GM23338 (cell line): ENCODE measurements around the gene ARHGAP12. TPM values are rescaled to one million over a fixed set of nuclear protein-coding genes. Genes with fewer than 3 reads are reported as not detected.

Experiments
- ATAC-seq: fragments of 200-7000 bp; cut with Tn5 transposase; 3 replicates; pipeline ENCODE4 v1.9.1; 2020
- DNase-seq: peaks from one replicate; pipeline ENCODE4 v3.0.0-alpha.2; 2015; ENCODE audit warnings: low spot score
- H2AFZ ChIP-seq: fragments of 200-600 bp; sonication (generic); 2 replicates; pipeline ENCODE4 v1.8.0; 2016; ENCODE audit warnings: antibody characterized with exemption, mild to moderate bottlenecking, moderate library complexity
- H3F3A ChIP-seq: fragments of 200-600 bp; sonication (generic); replicated peaks from 2 replicates; pipeline ENCODE4 v1.8.0; 2017; ENCODE audit warnings: antibody characterized with exemption, mixed run types, low read depth
- H3K27ac ChIP-seq: fragments of 200-600 bp; sonication (generic); 2 replicates; pipeline ENCODE4 v1.6.1; 2016; ENCODE audit warnings: low read depth
- H3K27me3 ChIP-seq: fragments of 200-600 bp; sonication (generic); 2 replicates; pipeline ENCODE4 v1.8.0; 2016; ENCODE audit warnings: mild to moderate bottlenecking, mixed run types, moderate library complexity; ENCODE audit not compliant: insufficient read depth
- H3K36me3 ChIP-seq: fragments of 200-600 bp; sonication (generic); 2 replicates; pipeline ENCODE4 v1.8.0; 2016; ENCODE audit warnings: mild to moderate bottlenecking; ENCODE audit not compliant: insufficient read depth
- H3K4me1 ChIP-seq: fragments of 200-600 bp; sonication (generic); 2 replicates; pipeline ENCODE4 v1.8.0; 2016; ENCODE audit warnings: mild to moderate bottlenecking, moderate library complexity; ENCODE audit not compliant: insufficient read depth
- H3K4me2 ChIP-seq: fragments of 200-600 bp; sonication (generic); 2 replicates; pipeline ENCODE4 v1.7.1; 2017; ENCODE audit warnings: mixed run types
- H3K4me3 ChIP-seq: fragments of 200-600 bp; sonication (generic); 2 replicates; pipeline ENCODE4 v1.6.1; 2016; ENCODE audit warnings: mixed run types
- H3K79me2 ChIP-seq: fragments of 200-600 bp; sonication (generic); replicated peaks from 2 replicates; pipeline ENCODE4 v1.8.0; 2017; ENCODE audit warnings: mild to moderate bottlenecking; ENCODE audit not compliant: insufficient read depth
- H3K9me2 ChIP-seq: fragments of 200-600 bp; sonication (generic); 2 replicates; pipeline ENCODE4 v1.8.0; 2017; ENCODE audit not compliant: insufficient read depth
- H4K20me1 ChIP-seq: fragments of 200-600 bp; sonication (generic); replicated peaks from 2 replicates; pipeline ENCODE4 v1.8.0; 2017; ENCODE audit warnings: mild to moderate bottlenecking; ENCODE audit not compliant: insufficient read depth
- H3K27ac Mint-ChIP-seq: 2 replicates; pipeline ENCODE4 v1.8.0; 2020; ENCODE audit warnings: inconsistent platforms, mild to moderate bottlenecking, moderate library complexity, mixed read lengths
- H3K27me3 Mint-ChIP-seq: 3 replicates; pipeline ENCODE4 v1.8.0; 2022; ENCODE audit warnings: low read depth, mild to moderate bottlenecking, moderate library complexity, mixed read lengths, inconsistent platforms; ENCODE audit not compliant: insufficient read depth, poor library complexity
- H3K36me3 Mint-ChIP-seq: 3 replicates; pipeline ENCODE4 v1.8.0; 2021; ENCODE audit warnings: low read depth, mild to moderate bottlenecking, inconsistent platforms, moderate library complexity, mixed read lengths
- H3K4me1 Mint-ChIP-seq: 3 replicates; pipeline ENCODE4 v1.8.0; 2020; ENCODE audit warnings: mild to moderate bottlenecking, inconsistent platforms, mixed read lengths
- H3K4me3 Mint-ChIP-seq: 3 replicates; pipeline ENCODE4 v1.8.0; 2021; ENCODE audit warnings: moderate library complexity, mild to moderate bottlenecking, inconsistent platforms, mixed read lengths
- H3K9me3 Mint-ChIP-seq: 3 replicates; pipeline ENCODE4 v1.8.0; 2020; ENCODE audit warnings: moderate library complexity, mild to moderate bottlenecking, inconsistent platforms, mixed read lengths
- CREB1 ChIP-seq: fragments of 250-450 bp; sonication (Bioruptor Pico); IDR thresholded peaks from 2 replicates; pipeline ENCODE4 v1.5.0; 2020; ENCODE audit warnings: low read depth, mild to moderate bottlenecking, moderate library complexity
- EZH2 ChIP-seq: fragments of 200-600 bp; sonication (generic); IDR thresholded peaks from one replicate; pipeline ENCODE4 v1.8.0; 2017; ENCODE audit warnings: antibody characterized with exemption, mild to moderate bottlenecking, low read depth; ENCODE audit not compliant: unreplicated experiment
- EZH2phosphoT487 ChIP-seq: fragments of 200-600 bp; sonication (generic); IDR thresholded peaks from one replicate; pipeline ENCODE4 v1.8.1; 2018; ENCODE audit warnings: antibody characterized with exemption; ENCODE audit not compliant: unreplicated experiment
- JUNB ChIP-seq: IDR thresholded peaks from one replicate; pipeline ENCODE4 v1.6.1; 2016; ENCODE audit warnings: antibody characterized with exemption; ENCODE audit not compliant: unreplicated experiment
- NANOG ChIP-seq: IDR thresholded peaks from 2 replicates; pipeline ENCODE4 v1.6.1; 2016; ENCODE audit warnings: antibody characterized with exemption, borderline replicate concordance
- POLR2AphosphoS5 ChIP-seq: IDR thresholded peaks from 2 replicates; pipeline ENCODE4 v1.6.1; 2016; ENCODE audit warnings: antibody characterized with exemption, low read depth
- STAT1 ChIP-seq: IDR thresholded peaks from one replicate; pipeline ENCODE4 v1.6.1; 2016; ENCODE audit warnings: antibody characterized with exemption; ENCODE audit not compliant: unreplicated experiment
- ZNF114 ChIP-seq: fragments of 250-450 bp; sonication (Bioruptor Pico); IDR thresholded peaks from 2 replicates; pipeline ENCODE4 v1.5.0; 2020; ENCODE audit warnings: mild to moderate bottlenecking, moderate library complexity
- ZNF331 ChIP-seq: fragments of 250-450 bp; sonication (Bioruptor Pico); IDR thresholded peaks from 2 replicates; pipeline ENCODE4 v1.5.0; 2020; ENCODE audit warnings: low read depth, mild to moderate bottlenecking, moderate library complexity
- polyA plus RNA-seq: library from polyadenylated mRNA; unstranded; fragments of >200 nt; fragmentation: Nextera tagmentation; extraction: Ambion mirVana; gene quantifications from 2 replicates; pipeline ENCODE4 v1.2.1, GENCODE V29; 2016
- total RNA-seq: library from RNA; depleted of rRNA; stranded (reverse); fragments of >200 nt; shearing (Covaris generic); gene quantifications from 2 replicates; pipeline ENCODE4 v1.2.3, GENCODE V29; 2014
- TF ChIP-seq, protein P1 (sequence below): IDR thresholded peaks from one replicate; pipeline ENCODE4 v1.6.1; 2018; ENCODE audit warnings: antibody characterized with exemption; ENCODE audit not compliant: unreplicated experiment
- TF ChIP-seq, protein P2 (sequence below): IDR thresholded peaks from 2 replicates; pipeline ENCODE4 v1.6.1; 2016; ENCODE audit warnings: antibody characterized with exemption
- TF ChIP-seq, protein P3 (sequence below), 2 experiments: fragments of 200-600 bp in 1 of 2; sonication (generic) in 1 of 2; conservative IDR thresholded peaks; 2 replicates each; pipeline versions ENCODE4 v1.5.1 to v1.6.1; 2016 to 2017; ENCODE audit warnings: antibody characterized with exemption in 2 of 2, low read depth in 2 of 2, mild to moderate bottlenecking in 2 of 2, moderate library complexity in 1 of 2
- TF ChIP-seq, protein P4 (sequence below): fragments of 250-450 bp; sonication (Bioruptor Pico); IDR thresholded peaks from 2 replicates; pipeline ENCODE4 v1.5.0; 2020; ENCODE audit warnings: mild to moderate bottlenecking, moderate library complexity

ARHGAP12 gene
- total and polyA plus RNA-seq, 2 experiments from 2014 or later = 27.5 to 50.7 TPM

DNA sequence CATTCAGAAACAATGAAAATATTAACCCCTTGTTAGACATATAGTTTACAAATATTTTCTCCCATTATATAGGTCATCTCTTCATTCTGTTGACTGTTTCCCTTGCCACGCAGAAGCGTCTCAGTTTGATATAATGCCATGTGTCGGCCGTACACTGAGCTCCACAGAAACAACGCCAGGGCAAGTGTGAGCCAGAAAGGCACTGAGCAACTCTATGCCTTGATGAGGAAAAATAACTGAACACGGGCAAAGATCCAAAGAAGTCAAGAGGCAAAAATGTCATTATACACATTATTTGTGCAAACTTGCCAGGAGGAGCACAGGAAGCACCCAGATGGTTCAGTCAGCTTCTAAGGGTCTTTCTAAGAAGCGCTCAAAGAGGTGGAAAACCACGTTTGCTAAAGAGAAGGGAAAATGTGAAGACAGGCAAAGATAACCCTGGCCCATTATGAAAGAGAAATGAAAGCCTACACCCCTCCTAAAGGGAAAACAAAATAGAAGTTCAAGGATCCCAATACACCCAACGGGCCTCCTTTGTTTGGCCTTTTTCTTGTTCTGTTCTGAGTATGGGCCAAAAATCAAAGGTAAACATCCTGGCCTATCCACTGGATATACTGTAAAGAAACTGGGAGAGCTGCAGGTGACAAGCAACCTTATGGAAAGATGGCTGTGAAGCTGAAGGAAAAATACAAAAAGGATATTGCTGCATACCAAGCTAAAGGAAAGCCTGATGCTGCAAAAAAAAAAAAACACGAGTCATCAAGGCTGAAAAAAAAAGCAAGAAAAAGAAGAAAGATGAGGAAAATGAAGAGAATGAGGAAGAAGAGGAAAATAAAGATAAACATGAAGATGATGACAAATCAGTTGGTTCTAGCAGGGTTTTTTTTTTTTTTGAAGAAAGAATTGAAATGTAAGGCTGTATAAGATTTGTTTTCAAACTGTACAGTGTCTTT is 15.5 kb downstream of the ARHGAP12 start:
- H3K27ac Mint-ChIP-seq = peak overlapping the region; percentile 77
- TF ChIP-seq ZNF331 (CRISPR knock-in tag) (no peak), ZNF114 (CRISPR knock-in tag) (no peak), STAT1 (no peak), NANOG (no peak), CREB1 (CRISPR knock-in tag) (no peak), JUNB (no peak), POLR2AphosphoS5 (no peak), EZH2 (no peak), EZH2phosphoT487 (no peak)
- TF ChIP-seq, protein P1, sequence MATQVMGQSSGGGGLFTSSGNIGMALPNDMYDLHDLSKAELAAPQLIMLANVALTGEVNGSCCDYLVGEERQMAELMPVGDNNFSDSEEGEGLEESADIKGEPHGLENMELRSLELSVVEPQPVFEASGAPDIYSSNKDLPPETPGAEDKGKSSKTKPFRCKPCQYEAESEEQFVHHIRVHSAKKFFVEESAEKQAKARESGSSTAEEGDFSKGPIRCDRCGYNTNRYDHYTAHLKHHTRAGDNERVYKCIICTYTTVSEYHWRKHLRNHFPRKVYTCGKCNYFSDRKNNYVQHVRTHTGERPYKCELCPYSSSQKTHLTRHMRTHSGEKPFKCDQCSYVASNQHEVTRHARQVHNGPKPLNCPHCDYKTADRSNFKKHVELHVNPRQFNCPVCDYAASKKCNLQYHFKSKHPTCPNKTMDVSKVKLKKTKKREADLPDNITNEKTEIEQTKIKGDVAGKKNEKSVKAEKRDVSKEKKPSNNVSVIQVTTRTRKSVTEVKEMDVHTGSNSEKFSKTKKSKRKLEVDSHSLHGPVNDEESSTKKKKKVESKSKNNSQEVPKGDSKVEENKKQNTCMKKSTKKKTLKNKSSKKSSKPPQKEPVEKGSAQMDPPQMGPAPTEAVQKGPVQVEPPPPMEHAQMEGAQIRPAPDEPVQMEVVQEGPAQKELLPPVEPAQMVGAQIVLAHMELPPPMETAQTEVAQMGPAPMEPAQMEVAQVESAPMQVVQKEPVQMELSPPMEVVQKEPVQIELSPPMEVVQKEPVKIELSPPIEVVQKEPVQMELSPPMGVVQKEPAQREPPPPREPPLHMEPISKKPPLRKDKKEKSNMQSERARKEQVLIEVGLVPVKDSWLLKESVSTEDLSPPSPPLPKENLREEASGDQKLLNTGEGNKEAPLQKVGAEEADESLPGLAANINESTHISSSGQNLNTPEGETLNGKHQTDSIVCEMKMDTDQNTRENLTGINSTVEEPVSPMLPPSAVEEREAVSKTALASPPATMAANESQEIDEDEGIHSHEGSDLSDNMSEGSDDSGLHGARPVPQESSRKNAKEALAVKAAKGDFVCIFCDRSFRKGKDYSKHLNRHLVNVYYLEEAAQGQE = no peak
- TF ChIP-seq, protein P2, sequence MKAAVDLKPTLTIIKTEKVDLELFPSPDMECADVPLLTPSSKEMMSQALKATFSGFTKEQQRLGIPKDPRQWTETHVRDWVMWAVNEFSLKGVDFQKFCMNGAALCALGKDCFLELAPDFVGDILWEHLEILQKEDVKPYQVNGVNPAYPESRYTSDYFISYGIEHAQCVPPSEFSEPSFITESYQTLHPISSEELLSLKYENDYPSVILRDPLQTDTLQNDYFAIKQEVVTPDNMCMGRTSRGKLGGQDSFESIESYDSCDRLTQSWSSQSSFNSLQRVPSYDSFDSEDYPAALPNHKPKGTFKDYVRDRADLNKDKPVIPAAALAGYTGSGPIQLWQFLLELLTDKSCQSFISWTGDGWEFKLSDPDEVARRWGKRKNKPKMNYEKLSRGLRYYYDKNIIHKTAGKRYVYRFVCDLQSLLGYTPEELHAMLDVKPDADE = no peak
- TF ChIP-seq, protein P3, sequence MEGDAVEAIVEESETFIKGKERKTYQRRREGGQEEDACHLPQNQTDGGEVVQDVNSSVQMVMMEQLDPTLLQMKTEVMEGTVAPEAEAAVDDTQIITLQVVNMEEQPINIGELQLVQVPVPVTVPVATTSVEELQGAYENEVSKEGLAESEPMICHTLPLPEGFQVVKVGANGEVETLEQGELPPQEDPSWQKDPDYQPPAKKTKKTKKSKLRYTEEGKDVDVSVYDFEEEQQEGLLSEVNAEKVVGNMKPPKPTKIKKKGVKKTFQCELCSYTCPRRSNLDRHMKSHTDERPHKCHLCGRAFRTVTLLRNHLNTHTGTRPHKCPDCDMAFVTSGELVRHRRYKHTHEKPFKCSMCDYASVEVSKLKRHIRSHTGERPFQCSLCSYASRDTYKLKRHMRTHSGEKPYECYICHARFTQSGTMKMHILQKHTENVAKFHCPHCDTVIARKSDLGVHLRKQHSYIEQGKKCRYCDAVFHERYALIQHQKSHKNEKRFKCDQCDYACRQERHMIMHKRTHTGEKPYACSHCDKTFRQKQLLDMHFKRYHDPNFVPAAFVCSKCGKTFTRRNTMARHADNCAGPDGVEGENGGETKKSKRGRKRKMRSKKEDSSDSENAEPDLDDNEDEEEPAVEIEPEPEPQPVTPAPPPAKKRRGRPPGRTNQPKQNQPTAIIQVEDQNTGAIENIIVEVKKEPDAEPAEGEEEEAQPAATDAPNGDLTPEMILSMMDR (conservative IDR thresholded peaks at IDR 0.05; ENCODE audit: low read depth in 2 of 2) = no peak
- TF ChIP-seq, protein P4, sequence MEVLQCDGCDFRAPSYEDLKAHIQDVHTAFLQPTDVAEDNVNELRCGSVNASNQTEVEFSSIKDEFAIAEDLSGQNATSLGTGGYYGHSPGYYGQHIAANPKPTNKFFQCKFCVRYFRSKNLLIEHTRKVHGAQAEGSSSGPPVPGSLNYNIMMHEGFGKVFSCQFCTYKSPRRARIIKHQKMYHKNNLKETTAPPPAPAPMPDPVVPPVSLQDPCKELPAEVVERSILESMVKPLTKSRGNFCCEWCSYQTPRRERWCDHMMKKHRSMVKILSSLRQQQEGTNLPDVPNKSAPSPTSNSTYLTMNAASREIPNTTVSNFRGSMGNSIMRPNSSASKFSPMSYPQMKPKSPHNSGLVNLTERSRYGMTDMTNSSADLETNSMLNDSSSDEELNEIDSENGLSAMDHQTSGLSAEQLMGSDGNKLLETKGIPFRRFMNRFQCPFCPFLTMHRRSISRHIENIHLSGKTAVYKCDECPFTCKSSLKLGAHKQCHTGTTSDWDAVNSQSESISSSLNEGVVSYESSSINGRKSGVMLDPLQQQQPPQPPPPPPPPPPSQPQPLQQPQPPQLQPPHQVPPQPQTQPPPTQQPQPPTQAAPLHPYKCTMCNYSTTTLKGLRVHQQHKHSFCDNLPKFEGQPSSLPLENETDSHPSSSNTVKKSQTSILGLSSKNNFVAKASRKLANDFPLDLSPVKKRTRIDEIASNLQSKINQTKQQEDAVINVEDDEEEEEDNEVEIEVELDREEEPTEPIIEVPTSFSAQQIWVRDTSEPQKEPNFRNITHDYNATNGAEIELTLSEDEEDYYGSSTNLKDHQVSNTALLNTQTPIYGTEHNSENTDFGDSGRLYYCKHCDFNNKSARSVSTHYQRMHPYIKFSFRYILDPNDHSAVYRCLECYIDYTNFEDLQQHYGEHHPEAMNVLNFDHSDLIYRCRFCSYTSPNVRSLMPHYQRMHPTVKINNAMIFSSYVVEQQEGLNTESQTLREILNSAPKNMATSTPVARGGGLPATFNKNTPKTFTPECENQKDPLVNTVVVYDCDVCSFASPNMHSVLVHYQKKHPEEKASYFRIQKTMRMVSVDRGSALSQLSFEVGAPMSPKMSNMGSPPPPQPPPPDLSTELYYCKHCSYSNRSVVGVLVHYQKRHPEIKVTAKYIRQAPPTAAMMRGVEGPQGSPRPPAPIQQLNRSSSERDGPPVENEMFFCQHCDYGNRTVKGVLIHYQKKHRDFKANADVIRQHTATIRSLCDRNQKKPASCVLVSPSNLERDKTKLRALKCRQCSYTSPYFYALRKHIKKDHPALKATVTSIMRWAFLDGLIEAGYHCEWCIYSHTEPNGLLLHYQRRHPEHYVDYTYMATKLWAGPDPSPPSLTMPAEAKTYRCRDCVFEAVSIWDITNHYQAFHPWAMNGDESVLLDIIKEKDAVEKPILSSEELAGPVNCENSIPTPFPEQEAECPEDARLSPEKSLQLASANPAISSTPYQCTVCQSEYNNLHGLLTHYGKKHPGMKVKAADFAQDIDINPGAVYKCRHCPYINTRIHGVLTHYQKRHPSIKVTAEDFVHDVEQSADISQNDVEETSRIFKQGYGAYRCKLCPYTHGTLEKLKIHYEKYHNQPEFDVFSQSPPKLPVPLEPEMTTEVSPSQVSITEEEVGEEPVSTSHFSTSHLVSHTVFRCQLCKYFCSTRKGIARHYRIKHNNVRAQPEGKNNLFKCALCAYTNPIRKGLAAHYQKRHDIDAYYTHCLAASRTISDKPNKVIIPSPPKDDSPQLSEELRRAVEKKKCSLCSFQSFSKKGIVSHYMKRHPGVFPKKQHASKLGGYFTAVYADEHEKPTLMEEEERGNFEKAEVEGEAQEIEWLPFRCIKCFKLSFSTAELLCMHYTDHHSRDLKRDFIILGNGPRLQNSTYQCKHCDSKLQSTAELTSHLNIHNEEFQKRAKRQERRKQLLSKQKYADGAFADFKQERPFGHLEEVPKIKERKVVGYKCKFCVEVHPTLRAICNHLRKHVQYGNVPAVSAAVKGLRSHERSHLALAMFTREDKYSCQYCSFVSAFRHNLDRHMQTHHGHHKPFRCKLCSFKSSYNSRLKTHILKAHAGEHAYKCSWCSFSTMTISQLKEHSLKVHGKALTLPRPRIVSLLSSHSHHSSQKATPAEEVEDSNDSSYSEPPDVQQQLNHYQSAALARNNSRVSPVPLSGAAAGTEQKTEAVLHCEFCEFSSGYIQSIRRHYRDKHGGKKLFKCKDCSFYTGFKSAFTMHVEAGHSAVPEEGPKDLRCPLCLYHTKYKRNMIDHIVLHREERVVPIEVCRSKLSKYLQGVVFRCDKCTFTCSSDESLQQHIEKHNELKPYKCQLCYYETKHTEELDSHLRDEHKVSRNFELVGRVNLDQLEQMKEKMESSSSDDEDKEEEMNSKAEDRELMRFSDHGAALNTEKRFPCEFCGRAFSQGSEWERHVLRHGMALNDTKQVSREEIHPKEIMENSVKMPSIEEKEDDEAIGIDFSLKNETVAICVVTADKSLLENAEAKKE (CRISPR knock-in tag) = no peak
- H3K27me3 Mint-ChIP-seq = peaks cover 1% of the 10 kb centered on the region
- Histone ChIP-seq H3K9me2 (no peaks in the 10 kb centered on the region), H3K4me3 (no peak overlapping the region), H4K20me1 (peaks cover 31% of the 10 kb centered on the region), H3K4me2 (0 out of 2 replicates have a peak overlapping the region, but pooled peaks have one; percentile 21), H3K4me1 (peaks cover 26% of the 10 kb centered on the region), H3K27ac (peak overlapping the region; percentile 40; the same call in 1 of the 2 replicates), H3K27me3 (no peaks in the 10 kb centered on the region), H2AFZ (no peak overlapping the region), H3K36me3 (peaks cover 5% of the 10 kb centered on the region; the same call in 1 of the 2 replicates), H3F3A (no peaks in the 10 kb centered on the region), H3K79me2 (peaks cover 100% of the 10 kb centered on the region)
- peaks cover 39% of the 10 kb centered on the region for H3K4me1 Mint-ChIP-seq
- DNase-seq (no peak), ATAC-seq (no peak; the same call in 2 of the 3 replicates)
- H3K36me3 Mint-ChIP-seq = peaks cover 10% of the 10 kb centered on the region
- no peaks in the 10 kb centered on the region for H3K9me3 Mint-ChIP-seq
- H3K4me3 Mint-ChIP-seq = no peak overlapping the region
